HG02981 (cell line): ENCODE results near the gene RITA1.
"Not testable (repeated sequence)": the region's sequence is repeated elsewhere in the genome, so short reads cannot be mapped to it uniquely, and the experiment has no call there.

Experiments used
- ATAC-seq: cut with Tn5 transposase; IDR thresholded peaks from one replicate; pipeline ENCODE4 v1.9.1; 2021; ENCODE audit warnings: mild to moderate bottlenecking, moderate library complexity; ENCODE audit not compliant: unreplicated experiment

RITA1 gene

DNA sequence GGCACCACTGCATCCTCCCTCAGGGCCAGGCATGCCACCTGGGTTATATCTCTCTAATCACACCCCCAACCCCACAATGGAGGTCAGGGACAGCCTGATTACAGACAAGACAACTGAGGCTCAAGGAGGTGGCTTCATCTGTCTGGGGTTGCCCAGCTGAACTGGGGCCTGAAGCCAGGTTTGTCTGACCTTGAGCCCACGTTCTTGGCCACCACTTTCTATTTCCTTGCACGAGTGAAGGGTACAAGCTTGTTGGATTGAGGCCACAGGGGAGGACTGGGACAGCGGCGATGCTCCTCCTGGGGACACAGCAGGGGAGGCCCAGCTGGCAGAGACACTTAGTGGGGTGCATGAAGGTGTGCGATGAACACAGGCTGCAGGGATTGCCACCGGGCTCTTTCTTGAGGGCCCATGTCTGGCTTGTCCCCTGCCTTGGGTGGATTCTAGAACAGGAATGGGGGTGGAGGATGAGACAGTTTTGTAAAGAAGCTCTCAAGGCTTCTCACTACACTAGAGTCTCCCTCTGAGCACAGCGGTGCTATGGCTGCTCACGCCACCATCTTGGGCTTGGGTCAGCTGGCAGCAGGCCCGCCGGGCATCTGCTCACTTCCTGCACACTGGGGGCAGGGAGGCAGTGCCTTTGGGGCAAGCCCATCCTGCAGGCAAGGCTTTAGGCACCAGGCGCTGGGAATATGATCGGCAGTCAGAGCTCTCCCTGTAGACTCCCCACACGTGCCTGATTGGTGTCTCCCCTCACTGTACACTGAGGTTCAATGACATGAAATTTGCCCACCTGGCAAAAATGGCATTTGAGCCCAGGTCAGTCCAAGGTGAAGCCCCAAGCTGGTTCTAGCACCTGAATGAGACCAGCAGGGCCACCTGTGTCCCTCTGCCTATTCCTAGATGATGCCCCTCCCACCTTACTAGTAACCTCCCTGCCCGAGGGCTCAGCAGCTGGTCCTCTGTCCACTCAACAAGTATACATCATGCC, 16.0 kb downstream of the RITA1 start:
- no peak for ATAC-seq

- no peak for ATAC-seq
Observed at GRCh38 chr12:113202300-113203075, 17.0 kb downstream of the RITA1 start.

DNA sequence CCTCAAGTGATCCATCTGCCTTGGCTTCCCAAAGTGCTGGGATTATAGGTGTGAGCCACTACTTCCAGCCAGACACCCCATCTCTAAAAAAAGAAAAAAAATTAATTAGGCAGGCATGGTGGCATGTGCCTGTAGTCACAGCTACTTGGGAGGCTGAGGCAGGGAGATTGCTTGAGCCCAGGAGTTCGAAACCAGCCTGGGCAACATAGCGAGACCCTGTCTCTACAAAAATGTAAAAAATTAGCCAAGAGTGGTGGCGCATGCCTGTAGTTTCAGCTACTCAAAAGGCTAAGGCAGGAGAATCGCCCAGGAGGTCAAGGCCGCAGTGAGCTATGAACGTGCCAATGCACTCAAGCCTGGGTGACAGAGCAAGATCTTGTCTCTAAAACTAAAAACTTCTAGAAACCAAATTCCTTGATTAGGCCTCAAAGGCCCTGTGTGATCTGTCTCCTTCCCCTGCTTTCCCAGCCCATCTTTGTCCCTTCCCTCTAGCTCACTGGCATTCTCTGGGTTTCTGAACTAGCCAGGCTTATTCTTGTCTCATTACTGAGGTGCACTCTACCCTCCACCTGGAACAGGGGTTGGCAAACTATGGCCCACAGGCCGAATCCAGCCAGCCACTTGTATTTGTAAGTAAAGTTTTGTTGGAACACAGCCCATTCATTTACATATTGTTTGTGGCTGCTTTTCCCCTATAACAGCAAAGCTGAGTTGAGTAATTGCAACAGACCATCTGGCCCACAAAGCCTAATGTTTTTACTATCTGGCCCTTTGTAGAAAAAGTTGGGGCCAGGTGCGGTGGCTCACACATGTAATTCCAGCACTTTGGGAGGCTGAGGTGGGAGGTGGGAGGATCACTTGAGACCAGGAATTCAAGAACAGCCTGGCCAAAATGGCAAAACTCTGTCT, 18.6 kb downstream of the RITA1 start:
- ATAC-seq, result no peak

- no peak for ATAC-seq
Observed at GRCh38 chr12:113204804-113205203, 19.3 kb downstream of the RITA1 start.

DNA sequence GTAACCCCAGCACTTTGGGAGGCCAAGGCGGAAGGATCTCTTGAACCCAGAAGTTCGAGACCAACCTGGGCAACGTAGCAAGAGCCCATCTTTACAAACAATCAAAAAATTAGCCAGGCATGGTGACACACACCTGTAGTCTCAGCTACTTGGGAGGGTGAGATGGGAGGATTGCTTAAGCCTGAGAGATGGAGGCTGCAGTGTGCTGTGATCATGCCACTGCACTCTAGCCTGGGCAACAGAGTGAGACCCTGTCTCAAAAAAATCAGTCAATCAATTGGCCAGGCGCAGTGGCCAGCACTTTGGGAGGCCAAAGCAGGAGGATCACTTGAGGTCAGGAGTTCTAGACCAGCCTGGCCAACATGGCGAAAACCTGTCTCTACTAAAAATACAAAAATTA, 21.3 kb downstream of the RITA1 start:
- ATAC-seq, result not testable (repeated sequence)

DNA sequence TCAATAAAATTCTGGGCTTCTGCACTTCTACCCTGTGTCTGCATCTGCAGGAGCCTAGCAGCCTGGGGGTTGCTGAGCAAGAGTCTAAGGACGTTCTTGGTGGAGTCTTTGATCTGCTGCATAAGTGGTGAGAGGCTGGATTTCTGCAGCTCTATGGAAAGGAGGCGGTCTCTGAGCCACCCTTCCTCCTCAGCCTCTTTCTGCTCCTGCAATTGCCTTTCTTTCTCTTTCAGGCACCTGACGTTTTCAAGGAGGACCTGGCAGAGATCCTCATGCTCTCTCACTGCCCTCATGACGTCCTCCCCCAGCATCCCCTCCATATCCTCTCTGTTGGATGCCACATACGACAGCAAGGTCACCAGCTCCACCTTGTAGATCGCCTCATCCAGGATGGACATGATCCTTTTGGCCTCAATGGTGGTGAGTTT, 22.1 kb downstream of the RITA1 start:
- no peak for ATAC-seq

DNA sequence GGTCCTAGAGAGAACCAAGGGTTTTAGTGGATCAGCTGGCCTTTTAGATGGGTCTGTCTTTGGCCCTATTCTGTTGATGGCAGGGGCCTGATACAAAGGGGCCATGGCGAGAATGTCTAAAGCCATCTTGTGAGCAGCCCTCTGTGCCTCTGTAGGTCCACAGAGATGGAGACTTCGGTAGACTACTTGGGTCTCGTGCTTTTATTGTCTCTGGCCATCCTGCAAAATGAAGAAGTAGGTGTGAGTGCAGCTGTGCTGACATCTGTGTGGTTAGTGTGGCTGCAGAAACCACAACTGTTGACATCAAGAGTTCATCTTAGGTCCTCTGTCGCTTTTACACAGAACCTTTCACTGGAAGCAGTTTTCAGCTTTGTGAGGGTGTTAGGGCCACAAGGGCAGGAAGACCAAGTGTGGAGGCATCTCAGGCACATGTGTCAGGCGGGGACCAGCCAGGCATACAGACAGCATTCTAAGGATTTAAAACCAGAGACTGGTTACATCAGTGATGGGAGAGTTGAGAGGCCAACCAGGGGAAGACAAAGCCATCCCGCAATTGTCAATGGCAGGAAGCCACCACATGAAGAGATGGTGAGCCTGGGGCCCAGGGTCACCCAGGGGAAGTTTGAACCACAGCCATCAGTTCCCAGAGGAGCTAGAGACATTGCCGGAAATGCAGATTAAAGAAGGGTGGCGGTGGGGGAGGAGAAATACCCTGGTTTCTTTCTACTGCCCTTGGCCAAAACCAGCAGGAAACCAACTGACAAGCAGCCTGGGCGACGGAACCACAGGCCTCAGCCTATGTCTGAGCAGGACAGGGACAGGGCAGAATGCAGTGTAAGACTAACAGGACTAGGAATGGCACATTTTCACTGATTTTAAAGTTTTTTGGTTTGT, 22.8 kb downstream of the RITA1 start:
- peak; percentile 64 for ATAC-seq

DNA sequence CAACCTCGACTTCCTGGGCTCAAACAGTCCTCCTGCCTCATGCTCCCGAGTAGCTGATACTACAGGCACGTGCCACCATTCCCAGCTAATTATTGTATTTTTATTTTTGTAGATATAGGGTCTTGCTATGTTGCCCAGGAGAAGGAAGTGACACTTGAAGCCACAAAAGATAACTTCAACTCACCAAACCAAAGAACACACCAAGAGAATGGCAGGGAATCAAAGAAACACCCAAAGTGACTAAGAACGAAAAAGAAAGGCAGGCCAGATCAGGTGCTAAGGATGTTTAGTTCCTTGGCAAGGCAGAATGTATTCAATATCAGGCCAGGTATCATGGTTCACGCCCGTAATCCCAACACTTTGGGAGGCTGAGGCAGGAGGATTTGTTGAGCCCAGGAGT, 25.6 kb downstream of the RITA1 start:
- ATAC-seq, result no peak

- no peak for ATAC-seq
Observed at GRCh38 chr12:113214895-113215400, 29.4 kb downstream of the RITA1 start.

GRCh38 chr12:113216027-113216426, 30.5 kb downstream of the RITA1 start:
- no peak for ATAC-seq

DNA sequence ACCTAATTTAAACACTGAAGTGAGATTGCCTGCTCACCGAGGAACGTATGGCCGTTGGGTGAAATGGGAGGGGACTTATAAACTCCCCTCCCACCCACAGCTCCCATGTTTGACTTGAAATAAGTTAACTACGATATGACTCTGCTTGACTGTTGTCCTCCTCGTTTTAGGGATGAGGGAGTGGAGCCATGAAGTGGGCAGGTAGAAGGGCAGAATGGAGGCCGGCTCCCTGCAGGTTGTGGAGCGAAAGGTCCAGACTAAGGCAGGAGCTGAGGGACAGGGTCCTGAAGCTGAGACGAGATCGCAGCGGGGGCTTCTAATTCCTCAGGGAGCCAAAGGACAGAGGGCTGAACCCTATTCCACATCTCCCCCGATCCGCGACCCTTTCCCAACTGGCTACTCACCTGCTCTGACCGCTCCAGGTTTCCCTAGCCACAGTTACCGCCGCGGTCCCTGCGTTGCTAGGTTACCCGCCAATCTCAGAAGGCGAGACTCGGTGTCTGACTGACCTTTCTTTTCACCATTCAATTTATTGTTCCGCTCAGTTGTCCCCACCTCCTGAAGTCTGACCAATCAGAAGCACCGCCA, 35.2 kb downstream of the RITA1 start:
- no peak for ATAC-seq

GRCh38 chr12:113221181-113221996, 35.9 kb downstream of the RITA1 start, which contains the start of gene TPCN1:
TSS of gene TPCN1 (plus strand) at chr12:113221464. CDS start at chr12:113226853, 5,389 bp downstream.
- ATAC-seq, result peak; percentile 91

- ATAC-seq, result no peak
Observed at GRCh38 chr12:113221997-113222729, 36.6 kb downstream of the RITA1 start.

DNA sequence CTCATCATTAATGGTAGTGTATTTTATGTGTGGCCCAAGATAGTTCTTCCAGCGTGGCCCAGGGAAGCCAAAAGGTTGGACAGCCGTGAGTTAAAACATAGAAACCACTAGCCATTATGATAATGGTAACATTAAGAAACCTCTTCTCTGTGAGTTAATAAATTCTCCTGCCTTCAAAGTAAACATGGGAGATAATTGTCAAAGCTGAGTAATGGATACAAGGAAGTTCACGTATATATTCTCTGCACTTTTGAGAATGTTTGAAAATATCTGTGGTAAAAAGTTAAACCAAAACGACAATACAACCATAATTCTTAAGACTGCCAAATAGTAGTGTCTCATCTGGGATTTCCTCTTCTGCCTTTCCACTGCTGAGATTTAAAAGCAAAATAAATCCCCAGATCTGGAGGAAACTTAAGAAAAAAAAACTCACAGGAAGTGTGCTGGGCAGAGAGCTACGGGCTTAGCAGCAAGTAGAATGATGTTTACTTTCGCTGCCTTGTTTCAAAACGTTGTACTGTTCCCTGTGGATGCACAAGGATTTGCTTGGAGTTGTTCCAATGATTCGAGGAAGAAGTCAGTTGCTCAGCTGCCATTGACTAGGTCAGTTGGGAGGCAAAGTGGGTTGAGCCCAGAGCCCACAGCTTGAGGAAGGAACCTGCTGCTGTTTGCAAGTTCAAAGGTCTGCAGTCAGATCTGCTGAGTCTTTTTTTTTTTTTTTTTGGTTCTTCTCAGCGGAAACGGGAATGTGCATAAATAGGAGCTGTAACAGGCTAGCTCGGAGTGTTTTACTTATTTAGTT, 37.4 kb downstream of the RITA1 start:
- ATAC-seq, result no peak

DNA sequence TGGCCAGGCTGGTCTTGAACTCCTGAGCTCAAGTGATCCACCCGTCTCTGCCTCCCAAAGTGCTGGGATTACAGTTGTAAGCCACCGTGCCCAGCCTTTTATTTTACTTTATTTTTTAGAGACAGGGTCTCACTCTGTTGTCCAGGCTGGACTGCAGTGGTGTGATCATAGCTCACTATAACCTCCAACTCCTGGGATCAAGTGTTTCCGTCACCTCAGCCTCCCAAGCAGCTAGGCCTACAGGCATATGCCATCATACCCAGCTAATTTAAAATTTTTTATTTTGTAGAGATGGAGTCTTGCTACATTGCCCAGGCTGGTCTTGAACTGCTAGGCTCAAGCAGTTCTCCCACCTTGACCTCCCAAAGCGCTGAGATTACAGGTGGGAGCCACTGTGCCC, 39.4 kb downstream of the RITA1 start:
- ATAC-seq, result no peak

DNA sequence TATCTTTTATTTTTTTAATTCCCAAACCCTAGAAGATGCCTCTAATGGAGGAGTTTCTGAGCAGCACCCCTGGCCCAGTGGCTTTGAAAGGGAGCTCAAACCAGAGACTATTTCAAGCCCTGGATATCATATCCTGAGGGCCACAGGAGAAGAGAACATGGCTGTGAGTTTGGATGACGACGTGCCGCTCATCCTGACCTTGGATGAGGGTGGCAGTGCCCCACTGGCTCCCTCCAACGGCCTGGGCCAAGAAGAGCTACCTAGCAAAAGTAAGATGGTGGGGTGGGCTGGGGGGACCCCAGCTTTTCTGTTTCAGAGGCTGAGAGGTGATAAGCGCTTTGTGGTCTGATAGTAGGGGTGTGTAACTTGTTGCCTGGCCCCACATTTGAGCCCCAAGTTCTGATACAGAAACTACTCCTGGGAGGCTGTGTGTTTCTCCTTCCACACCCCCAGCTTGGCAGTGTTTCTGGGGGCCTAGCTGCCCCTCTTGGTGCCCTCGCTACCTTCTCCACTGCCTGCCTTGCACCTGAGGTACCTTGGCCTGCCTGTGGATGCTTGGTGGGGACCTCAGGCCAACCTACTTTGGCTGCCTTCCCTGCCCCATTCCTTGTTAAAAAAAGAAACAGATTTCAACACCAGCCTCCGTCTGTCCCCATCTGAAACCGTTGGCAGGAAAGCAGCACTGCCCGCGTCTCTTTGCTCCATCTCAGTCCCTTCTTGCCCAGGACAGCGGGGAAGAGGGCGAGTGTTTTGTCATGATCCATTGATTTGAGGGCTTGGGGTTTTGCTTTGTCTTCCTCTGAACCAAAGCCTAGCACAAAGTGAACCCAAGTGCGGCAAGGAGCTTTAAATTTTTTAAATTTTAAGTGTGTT, 41.4 kb downstream of the RITA1 start:
- ATAC-seq, result no peak
